Measurements from ENCODE around the gene CCNK.

DNA sequence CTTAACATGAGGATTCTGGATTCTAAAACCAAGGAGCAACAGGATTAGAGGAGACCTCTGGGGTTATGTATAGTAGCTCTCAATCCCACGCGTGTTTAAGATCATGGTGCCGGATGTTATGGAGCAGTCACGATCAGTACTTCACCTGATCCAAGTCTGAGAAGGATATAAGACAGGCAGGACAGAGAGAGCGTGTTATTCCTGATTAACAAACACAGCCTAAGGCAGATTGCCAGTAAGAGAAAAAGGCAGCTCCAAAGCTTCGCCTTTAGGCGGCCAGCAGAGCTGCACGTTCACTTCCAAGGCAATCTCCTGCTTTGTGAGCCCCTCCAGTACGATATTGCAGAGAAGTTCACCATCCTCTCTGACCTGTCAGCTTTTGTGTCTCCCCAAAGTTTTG lies 6.0 kb upstream of the CCNK start:
- no peak for TF ChIP-seq POLR2AphosphoS5 (IDR thresholded peaks at IDR 0.05)
- TF ChIP-seq, protein P1, sequence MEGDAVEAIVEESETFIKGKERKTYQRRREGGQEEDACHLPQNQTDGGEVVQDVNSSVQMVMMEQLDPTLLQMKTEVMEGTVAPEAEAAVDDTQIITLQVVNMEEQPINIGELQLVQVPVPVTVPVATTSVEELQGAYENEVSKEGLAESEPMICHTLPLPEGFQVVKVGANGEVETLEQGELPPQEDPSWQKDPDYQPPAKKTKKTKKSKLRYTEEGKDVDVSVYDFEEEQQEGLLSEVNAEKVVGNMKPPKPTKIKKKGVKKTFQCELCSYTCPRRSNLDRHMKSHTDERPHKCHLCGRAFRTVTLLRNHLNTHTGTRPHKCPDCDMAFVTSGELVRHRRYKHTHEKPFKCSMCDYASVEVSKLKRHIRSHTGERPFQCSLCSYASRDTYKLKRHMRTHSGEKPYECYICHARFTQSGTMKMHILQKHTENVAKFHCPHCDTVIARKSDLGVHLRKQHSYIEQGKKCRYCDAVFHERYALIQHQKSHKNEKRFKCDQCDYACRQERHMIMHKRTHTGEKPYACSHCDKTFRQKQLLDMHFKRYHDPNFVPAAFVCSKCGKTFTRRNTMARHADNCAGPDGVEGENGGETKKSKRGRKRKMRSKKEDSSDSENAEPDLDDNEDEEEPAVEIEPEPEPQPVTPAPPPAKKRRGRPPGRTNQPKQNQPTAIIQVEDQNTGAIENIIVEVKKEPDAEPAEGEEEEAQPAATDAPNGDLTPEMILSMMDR (IDR thresholded peaks at IDR 0.05) = no peak
